Nephron progenitor cell (in vitro differentiated cells): ENCODE measurements around the gene PKHD1.

ENCODE experiments used
- DNase-seq: peaks from one replicate; pipeline ENCODE4 v3.0.0; 2021
- H3K27ac Mint-ChIP-seq: 2 replicates; pipeline ENCODE4 v1.8.0; 2021; ENCODE audit warnings: mild to moderate bottlenecking, moderate library complexity, mixed read lengths
- H3K27me3 Mint-ChIP-seq: 2 replicates; pipeline ENCODE4 v1.8.0; 2021; ENCODE audit warnings: mild to moderate bottlenecking, low read depth, mixed read lengths; ENCODE audit not compliant: poor library complexity
- H3K36me3 Mint-ChIP-seq: 2 replicates; pipeline ENCODE4 v1.8.0; 2021; ENCODE audit warnings: low read depth, mixed read lengths
- H3K4me1 Mint-ChIP-seq: 2 replicates; pipeline ENCODE4 v1.8.0; 2021; ENCODE audit warnings: mixed read lengths
- H3K4me3 Mint-ChIP-seq: 2 replicates; pipeline ENCODE4 v1.8.0; 2021; ENCODE audit warnings: mild to moderate bottlenecking, moderate library complexity, mixed read lengths
- H3K9me3 Mint-ChIP-seq: 2 replicates; pipeline ENCODE4 v1.8.0; 2021; ENCODE audit warnings: mild to moderate bottlenecking, moderate library complexity, mixed read lengths
- TF ChIP-seq, protein P1 (sequence below): fragments of 200-600 bp; sonication (generic); IDR thresholded peaks from 2 replicates; pipeline ENCODE4 v1.5.0; 2021; ENCODE audit warnings: antibody characterized with exemption

The PKHD1 gene

DNA sequence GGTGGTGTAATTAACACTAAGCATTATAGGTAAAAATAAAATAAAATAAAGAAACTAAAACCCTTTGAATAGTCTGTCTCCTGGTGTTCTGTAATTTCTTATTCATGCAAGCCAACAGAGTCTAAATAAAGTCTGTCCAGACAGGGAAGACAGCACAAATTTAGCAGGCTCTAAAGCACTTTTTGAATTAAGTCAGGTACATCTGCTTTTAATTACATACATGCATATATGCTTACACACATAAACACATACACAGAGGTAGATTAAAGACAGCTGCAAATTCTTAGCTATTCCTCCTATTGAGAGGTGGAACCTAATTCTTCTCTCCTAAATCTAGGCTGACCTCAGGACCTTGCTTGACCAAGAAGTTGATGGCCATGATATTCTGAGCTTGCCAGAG, 262.5 kb downstream of the PKHD1 start:
- no peak overlapping the region for H3K4me3 Mint-ChIP-seq

DNA sequence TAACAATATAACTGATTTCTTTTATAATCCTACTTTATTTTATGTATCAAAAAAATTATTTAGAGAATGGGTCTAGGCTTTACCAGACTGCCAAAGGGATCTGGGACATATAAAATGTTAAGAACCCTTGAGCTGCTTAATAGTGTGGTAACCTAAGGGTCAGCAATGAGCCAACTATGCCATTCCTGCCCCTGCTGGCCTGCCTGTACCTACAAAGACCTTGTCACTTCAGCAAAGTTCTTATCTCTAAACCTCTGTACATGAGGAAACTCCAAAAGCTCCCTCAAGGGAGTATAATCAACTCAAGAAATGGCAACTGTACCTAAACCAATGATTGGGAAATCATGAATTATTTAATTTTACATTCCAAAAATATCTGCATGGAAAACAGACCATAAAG, 266.9 kb downstream of the PKHD1 start:
- Mint-ChIP-seq H3K4me1 (peaks cover 16% of the 10 kb centered on the region), H3K36me3 (no peaks in the 10 kb centered on the region), H3K27me3 (peaks cover 7% of the 10 kb centered on the region), H3K27ac (no peak overlapping the region), H3K4me3 (no peak overlapping the region), H3K9me3 (no peaks in the 10 kb centered on the region)
- TF ChIP-seq, protein P1, sequence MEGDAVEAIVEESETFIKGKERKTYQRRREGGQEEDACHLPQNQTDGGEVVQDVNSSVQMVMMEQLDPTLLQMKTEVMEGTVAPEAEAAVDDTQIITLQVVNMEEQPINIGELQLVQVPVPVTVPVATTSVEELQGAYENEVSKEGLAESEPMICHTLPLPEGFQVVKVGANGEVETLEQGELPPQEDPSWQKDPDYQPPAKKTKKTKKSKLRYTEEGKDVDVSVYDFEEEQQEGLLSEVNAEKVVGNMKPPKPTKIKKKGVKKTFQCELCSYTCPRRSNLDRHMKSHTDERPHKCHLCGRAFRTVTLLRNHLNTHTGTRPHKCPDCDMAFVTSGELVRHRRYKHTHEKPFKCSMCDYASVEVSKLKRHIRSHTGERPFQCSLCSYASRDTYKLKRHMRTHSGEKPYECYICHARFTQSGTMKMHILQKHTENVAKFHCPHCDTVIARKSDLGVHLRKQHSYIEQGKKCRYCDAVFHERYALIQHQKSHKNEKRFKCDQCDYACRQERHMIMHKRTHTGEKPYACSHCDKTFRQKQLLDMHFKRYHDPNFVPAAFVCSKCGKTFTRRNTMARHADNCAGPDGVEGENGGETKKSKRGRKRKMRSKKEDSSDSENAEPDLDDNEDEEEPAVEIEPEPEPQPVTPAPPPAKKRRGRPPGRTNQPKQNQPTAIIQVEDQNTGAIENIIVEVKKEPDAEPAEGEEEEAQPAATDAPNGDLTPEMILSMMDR: no peak
- no peak for DNase-seq

More for the DNA sequence above, 262.5 kb downstream of the PKHD1 start:
- Mint-ChIP-seq H3K27me3 (peaks cover 7% of the 10 kb centered on the region), H3K27ac (no peak overlapping the region), H3K4me1 (no peaks in the 10 kb centered on the region), H3K9me3 (no peaks in the 10 kb centered on the region), H3K36me3 (no peaks in the 10 kb centered on the region)
- DNase-seq: no peak
- TF ChIP-seq, protein P1: no peak

DNA sequence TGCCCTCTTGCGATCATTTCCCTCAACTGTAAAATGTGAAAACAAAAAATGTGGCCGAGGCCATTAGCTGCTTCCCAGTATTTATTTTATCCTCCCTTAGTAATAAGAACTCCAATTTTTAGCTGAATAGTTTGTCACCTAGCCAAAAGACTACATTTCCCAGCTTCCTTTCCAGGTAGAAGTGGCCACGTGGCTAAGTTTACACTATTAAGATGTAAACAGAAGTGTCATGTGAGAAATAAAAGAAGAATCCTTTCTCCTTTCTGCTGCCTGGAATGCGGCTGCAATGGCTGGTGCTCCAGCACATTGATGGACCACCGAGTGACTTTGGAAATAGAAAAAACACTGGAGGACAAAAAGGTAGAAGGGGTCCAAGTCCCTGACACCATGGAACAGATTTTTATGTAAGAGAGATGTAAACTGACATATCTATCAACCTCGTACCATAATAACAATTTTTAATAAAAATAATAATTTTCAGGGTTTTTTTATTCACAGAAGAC, 268.8 kb downstream of the PKHD1 start:
- no peak overlapping the region for H3K4me3 Mint-ChIP-seq
- peaks cover 28% of the 10 kb centered on the region for H3K4me1 Mint-ChIP-seq
- H3K9me3 Mint-ChIP-seq: no peaks in the 10 kb centered on the region
- peaks cover 4% of the 10 kb centered on the region for H3K27me3 Mint-ChIP-seq
- no peaks in the 10 kb centered on the region for H3K36me3 Mint-ChIP-seq
- no peak overlapping the region for H3K27ac Mint-ChIP-seq
- DNase-seq: no peak
- TF ChIP-seq, protein P1: no peak

DNA sequence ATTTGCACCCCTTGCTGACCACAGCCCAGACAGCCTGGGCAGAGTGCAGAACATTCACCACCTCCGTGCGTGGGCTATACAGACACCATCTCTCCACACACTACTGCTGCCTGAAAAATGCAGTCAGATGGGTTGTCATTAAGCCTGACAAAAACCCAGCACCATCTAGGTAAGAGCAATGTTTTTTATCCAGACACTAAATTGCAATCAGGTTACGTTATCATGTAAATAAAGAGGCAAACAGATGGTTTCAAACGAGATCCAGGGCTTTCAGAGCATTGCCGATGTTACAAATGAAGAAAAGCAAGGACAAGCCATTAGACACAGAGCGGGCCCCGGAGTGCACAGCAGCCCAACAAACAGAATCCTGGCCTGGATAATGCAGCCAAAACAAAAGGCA, 269.6 kb downstream of the PKHD1 start:
- no peaks in the 10 kb centered on the region for H3K9me3 Mint-ChIP-seq
- peaks cover 28% of the 10 kb centered on the region for H3K4me1 Mint-ChIP-seq
- H3K27me3 Mint-ChIP-seq: no peaks in the 10 kb centered on the region
- no peak overlapping the region for H3K27ac Mint-ChIP-seq
- H3K36me3 Mint-ChIP-seq: no peaks in the 10 kb centered on the region
- no peak for DNase-seq
- no peak overlapping the region for H3K4me3 Mint-ChIP-seq
- TF ChIP-seq, protein P1: no peak

DNA sequence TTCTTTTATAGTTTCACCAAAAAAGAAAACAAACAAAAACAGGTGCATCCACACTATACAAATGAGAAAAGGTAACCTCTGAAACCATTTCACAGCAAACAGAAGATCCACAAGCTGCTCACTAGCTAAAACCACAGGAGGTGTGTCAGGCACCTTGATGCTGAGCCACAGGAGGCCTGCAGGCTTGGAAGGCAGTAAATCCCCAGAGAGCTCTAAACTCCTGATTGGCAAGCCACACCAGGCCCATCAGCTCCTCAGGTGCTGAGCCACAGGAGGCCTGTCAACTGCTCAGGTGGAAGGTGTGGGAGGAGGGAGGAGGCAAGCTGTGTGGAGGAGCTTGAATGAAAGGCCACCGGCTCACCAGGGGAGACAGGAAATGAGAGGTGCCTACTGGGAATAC, 273.0 kb downstream of the PKHD1 start:
- Mint-ChIP-seq H3K27me3 (no peaks in the 10 kb centered on the region), H3K9me3 (peaks cover 9% of the 10 kb centered on the region), H3K4me1 (peaks cover 28% of the 10 kb centered on the region), H3K36me3 (no peaks in the 10 kb centered on the region), H3K4me3 (no peak overlapping the region), H3K27ac (no peak overlapping the region)
- DNase-seq: no peak
- TF ChIP-seq, protein P1: no peak

DNA sequence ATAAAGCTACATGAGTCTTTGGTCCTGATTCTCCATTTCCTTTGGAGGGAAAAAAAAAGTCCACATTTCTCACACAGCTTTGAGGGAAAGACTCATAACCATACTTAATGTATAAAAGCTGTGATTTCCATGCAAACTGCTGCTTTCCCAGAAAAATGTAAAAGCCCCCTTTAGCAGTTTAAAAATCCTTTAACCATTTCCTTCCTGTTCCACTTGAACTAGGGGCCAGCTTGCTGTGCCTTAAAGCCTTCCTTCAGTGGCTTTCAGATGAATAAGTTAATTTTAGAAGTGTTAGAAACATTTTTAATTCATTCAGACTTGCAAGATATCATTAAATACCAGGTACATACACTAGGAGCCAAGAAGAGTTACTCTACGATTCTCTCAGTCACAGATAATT, 273.5 kb downstream of the PKHD1 start:
- Mint-ChIP-seq H3K4me3 (no peak overlapping the region), H3K4me1 (peaks cover 28% of the 10 kb centered on the region), H3K36me3 (no peaks in the 10 kb centered on the region), H3K9me3 (peaks cover 9% of the 10 kb centered on the region), H3K27me3 (no peaks in the 10 kb centered on the region), H3K27ac (no peak overlapping the region)
- TF ChIP-seq, protein P1: no peak
- no peak for DNase-seq
